ENCODE results near the gene SORCS2. TPM values are rescaled to one million over a fixed set of nuclear protein-coding genes. Genes with fewer than 3 reads are reported as not detected.

Gene SORCS2
- total RNA-seq, 1 donor from 2014 or later: under 0.01 TPM

DNA sequence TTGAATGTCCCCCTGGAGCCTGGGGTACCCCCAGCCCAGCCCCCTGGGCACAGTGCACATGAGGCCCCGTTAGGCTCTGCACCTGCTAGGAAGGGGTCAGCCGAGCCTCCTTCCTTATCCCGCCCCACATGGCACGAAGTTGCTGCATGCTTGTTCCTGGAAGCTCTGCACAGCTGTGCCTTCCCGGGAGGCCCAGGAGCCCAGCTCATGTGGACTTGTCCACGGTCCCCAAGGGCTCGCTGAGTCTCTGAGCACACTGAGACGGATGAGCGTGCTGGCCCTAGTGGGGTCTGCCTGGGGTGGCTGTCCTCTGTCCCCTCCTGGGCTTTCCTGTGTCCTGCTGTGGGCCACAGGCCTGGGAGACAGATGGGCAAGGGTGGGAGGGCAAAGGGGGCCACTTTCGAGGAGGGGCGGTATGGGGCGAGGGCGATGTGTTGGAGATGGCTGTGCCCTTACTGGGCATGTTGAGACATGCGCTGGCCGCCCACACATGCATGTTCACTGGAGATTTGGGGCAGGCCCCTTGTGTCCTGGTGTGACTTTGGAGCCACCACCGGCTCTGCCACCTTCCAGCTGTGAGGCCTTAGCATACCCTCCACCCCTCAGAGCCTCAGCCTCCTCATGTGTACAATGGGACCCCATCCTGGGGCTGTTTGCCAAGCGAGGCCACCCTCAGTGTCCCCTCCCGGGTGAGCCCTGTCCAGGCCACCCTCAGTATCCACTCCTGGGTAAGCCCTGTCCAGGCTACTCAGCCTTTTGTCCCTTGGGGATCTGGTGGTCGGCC, 509.7 kb downstream of the SORCS2 start:
- DNase-seq (ENCODE audit: low read depth in 2 of 2): no peak

GRCh38 chr4:7703688-7704087, 511.4 kb downstream of the SORCS2 start:
- DNase-seq (ENCODE audit: low read depth in 2 of 2): no peak

GRCh38 chr4:7704091-7704490, 511.8 kb downstream of the SORCS2 start:
- no peak for DNase-seq (ENCODE audit: low read depth in 2 of 2)

DNA sequence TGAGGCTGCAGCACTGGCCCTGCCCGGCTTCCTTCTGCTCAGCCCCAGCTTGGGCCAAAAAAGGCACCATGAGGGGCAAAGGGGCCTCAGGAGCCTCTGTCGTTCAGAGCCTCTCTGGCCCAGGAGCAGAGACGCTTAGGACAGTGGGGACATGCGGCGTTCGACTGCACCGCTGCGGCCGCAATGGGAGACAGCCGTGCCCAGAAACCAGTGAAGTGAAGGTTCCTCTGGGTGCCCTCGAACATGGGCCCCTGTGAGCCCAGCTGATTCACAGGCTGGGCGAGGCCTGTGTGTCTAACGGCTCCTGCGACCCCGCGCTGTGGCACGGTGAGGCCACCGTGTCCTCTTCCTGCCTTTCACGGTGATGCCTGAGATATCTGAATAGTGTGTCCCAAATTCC, 512.3 kb downstream of the SORCS2 start:
- no peak for DNase-seq (ENCODE audit: low read depth in 2 of 2)

DNA sequence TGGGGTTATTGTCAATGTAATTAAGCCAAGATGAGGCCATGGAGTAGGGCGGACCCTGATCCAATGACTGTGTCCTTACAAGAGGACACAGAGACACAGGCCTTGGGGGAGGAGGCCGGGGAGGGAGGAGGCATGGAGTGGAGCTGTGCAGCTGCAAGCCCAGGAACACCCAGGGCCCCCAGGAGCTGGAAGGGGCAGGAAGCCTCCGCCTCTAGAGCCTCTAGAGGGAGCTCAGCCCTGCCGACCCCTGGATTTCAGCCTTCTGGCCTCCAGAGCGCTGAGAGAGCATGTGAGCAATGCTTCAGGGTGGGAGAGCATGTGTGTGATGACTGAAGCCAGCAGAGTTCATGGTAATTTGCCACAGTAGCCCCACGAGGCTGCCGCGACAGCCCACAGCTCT, 512.7 kb downstream of the SORCS2 start:
- DNase-seq (ENCODE audit: low read depth in 2 of 2): no peak

- peak in 1 of 2 donors; percentile 13 for DNase-seq (ENCODE audit: low read depth in 2 of 2)
These were observed 513.3 kb downstream of the SORCS2 start for GRCh38 chr4:7705593-7705992.

DNA sequence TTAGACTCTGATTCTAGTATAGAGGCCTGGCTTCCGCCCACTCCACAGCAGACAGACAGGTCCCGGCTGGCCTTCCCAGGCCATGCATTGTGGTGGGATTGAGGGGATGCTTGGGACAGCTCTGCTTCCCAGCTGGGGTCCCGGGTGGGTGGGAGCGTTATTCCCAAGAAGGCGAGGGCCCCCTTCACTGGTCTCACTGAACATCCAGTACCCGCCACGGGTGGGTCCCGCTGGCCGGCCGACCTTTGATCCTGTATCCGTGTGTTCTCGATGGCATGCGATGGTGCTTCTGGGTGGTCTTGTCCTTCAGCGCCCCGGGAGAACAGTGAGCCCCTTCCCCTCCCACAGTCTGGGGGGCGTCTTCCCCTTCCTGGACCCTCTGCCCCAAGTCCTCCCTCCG, 515.9 kb downstream of the SORCS2 start:
- no peak for DNase-seq (ENCODE audit: low read depth in 2 of 2)

GRCh38 chr4:7708981-7709380, 516.6 kb downstream of the SORCS2 start:
- DNase-seq (ENCODE audit: low read depth in 2 of 2): peak in 1 of 2 donors; percentile 10

- no peak for DNase-seq (ENCODE audit: low read depth in 2 of 2)
These were observed 517.1 kb downstream of the SORCS2 start for GRCh38 chr4:7709431-7709830.

- no peak for DNase-seq (ENCODE audit: low read depth in 2 of 2)
These were observed 517.8 kb downstream of the SORCS2 start for GRCh38 chr4:7710126-7710525.

DNA sequence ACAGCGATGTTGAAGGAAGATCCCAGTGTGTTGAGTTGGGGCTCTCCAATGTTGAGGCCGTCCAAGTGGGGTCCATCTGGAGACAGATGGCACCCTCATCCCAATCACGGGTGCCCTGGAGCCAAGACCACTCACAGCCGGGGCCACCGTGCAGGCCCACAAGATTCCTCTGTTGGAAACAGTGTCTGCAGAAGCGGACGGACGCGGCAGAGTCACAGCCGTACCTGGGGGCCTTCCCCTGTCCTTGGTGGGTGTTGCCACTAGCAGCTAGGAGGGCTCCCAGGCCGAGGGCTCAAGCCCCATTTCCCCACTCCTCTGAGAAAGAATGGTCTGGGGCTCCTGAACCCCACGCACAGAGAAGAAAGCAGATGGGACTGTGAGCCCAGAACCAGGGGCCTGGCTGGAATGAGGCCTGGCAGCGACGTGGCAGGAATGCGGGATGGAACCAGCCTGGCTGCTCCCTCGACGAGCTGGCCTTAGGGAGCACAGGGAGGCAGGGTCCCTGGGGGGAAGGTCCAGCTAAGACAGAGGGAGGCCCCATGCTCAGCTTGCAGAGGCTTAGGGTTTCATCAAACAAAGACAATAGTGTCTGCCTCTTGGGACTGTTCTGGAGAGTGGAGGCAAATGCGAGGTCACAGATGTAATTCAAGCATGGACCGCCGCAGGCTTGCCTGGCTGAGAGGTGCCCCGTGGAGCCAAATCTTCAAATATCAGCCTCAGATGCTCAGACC, 518.4 kb downstream of the SORCS2 start:
- no peak for DNase-seq (ENCODE audit: low read depth in 2 of 2)

GRCh38 chr4:7711307-7711963, 519.1 kb downstream of the SORCS2 start:
- no peak for DNase-seq (ENCODE audit: low read depth in 2 of 2)

- DNase-seq (ENCODE audit: low read depth in 2 of 2): no peak
These were observed 519.8 kb downstream of the SORCS2 start for GRCh38 chr4:7712021-7712671.

DNA sequence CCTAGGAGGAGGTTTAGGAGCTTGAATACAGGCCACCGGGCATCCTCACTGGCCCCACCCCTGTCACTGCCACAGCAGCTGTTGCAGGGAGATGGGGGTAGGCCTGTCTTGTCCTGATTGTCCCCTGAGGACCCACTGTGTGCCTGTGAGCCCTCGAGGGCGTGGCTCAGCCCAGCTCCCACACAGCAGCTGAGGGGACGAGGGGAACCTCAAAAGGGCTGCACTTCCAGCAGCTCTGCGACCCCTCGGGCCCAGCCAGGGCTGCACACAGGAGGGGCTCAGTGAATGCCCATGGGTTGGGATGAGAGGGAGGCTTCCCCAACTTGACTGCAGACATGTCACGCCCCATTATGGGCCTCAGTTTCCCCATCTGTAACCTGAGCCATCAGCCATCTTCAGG, 521.4 kb downstream of the SORCS2 start:
- DNase-seq (ENCODE audit: low read depth in 2 of 2): no peak

GRCh38 chr4:7714176-7714575, 521.8 kb downstream of the SORCS2 start:
- DNase-seq (ENCODE audit: low read depth in 2 of 2): no peak

GRCh38 chr4:7714738-7715137, 522.4 kb downstream of the SORCS2 start:
- DNase-seq (ENCODE audit: low read depth in 2 of 2): no peak

DNA sequence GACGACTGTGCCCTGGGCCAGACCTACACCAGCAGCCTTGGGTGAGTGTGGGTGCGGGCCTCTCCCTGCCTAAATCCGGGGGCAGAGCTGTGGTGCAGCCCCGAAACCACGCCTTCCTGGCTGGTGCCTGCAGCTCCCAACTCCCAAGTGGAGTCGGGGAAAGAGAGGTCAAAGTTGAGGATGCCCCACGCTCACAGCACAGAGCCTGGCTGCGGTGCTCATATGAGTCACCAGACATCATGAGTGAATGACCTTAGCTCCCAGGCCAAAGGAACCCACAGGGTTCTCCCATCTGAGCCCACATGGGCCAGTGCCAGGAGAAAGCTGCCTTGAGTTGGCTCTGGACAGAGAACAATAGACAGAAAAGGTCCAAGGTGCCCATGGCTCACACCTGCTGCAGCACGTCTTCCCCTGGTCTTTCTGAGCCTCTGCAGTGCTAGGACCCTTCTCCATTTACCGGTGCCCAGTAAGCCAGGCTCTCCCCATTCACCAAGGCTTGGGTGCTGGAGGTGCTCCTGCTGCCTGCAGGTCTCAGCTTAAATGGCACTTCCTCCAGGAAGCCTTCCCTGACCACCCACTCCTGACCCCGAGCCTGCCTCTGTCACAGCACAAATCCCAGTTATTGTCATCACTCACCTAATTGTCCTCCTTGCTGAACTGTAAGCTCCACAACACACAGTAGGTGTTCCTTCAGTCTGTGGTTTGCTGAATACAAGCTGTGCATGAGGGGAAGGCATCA, 523.1 kb downstream of the SORCS2 start:
- no peak for DNase-seq (ENCODE audit: low read depth in 2 of 2)

DNA sequence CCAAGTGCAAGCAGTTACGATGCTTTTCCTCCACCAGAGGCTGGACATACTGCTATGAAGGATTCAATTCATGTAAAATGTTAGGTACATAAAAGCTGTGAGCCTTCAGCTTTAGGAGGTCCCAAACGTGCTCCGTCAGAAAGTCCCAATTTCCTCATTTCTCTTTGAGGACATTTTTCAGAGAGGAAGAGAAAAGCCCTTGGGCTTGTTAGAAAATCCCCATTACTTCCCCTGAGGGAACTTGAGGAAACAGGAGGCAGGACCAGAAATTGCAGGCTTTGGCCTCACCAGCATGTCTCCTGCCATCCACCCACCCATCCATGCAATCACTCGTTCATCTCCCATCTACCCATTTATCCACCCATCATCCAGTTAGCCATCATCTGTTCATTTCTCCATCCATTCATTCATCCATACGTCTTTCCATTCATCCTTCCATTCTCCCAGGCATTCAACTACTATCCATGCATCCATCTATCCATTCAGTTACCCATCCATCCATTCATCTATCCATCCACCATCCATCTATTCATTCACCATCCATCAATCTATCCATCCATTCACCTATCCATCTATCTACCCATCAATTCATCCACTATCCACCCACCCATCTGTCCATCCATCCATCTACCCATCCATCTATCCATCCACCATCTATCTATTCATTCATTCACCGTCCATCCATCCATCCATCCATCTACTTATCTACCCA, 523.8 kb downstream of the SORCS2 start:
- DNase-seq (ENCODE audit: low read depth in 2 of 2): no peak

DNA sequence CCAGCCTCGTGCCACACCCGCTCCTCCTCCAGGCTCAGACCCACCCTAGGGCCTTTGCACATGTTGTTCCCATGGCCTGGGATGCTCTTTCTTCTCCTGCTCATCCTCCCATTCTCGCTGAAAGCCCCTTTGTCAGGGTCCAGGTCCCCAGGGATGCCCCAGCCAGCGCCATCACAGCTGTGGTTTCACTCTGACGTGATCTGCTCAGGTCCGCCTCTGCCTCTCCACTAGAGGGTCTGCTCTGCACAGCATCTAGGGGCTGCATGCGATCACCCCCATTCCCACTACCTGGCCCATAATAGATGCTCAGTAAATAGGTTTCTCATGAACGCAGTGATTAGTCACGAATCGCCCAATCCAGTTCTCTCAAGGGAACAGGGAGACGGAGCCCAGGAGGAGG, 524.8 kb downstream of the SORCS2 start:
- no peak for DNase-seq (ENCODE audit: low read depth in 2 of 2)

DNA sequence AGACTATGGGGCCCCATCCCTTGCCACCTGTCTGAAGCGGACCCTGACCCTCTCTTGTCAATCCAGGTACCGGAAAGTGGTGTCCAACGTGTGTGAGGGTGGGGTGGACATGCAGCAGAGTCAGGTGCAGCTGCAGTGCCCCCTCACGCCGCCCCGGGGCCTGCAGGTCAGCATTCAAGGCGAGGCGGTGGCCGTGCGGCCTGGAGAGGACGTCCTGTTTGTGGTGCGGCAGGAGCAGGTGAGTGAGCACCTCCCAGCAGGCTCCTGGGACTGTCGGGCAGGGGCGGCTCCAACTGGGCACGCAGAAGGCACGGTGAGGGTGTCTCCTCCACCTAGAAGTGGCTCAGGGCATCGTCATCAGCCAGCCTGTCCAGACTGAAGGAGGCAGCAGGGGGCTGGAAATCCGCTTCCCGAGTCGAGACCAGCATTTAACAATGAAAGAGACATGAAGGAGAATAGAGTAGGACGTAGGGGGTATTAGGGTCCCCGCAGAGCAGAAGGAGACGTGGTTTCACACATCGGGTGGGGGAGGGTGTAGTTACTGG, 525.7 kb downstream of the SORCS2 start:
- no peak for DNase-seq (ENCODE audit: low read depth in 2 of 2)
